ENCODE measurements around the gene LMOD1.
"Not testable (repeated sequence)": the region's sequence is repeated elsewhere in the genome, so short reads cannot be mapped to it uniquely, and the experiment has no call there.

The LMOD1 gene

DNA sequence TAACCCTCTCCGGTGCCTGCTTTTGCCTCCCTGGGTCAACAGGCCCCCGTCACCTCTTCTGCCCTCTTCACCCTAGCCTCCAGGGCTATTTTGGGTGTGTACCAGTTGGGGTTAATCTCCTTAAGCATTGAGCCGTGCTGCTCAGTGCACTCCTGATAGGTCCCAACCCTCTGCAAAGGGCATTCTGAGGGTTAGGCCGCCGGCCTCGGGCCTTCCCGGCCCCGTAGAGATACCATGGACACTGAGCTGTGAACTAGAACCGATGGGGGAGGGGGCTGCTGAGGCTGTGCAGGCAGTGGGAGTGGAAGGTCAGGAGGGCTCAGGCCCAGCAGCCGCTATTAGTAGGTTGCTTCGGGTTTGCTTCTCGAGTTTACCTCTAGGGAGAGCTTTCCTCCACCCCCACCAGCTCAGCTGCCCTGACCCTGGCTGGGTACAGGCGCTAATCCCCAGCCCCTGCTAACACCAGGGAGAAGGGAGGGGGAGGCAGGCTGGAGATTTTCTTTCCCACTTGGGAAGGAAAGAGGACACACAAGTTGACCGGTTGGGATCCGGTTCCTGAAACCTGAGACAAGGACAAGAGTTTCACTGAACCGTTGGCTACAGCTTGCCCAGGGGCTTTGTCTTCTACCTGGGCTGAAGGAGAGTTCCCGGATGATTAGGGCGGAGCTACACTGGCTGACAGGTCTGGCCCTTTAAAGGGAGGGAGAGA lies 4.8 kb downstream of the LMOD1 start:
- peaks cover 4 to 8% of the 10 kb centered on the region in 2 donors for H3K4me1 Mint-ChIP-seq (ENCODE audit: low read depth in 2 of 2)
- H3K9me3 Mint-ChIP-seq: no peaks in the 10 kb centered on the region
- ATAC-seq (replicated peaks) (no peak), DNase-seq (no peak)
- peaks cover 3% of the 10 kb centered on the region for H3K36me3 Mint-ChIP-seq (ENCODE audit: insufficient read depth)
- no peak overlapping the region for H3K27ac Mint-ChIP-seq
- no peak overlapping the region for H3K4me3 Mint-ChIP-seq
- peaks cover 48 to 64% of the 10 kb centered on the region in 2 donors for H3K27me3 Mint-ChIP-seq

DNA sequence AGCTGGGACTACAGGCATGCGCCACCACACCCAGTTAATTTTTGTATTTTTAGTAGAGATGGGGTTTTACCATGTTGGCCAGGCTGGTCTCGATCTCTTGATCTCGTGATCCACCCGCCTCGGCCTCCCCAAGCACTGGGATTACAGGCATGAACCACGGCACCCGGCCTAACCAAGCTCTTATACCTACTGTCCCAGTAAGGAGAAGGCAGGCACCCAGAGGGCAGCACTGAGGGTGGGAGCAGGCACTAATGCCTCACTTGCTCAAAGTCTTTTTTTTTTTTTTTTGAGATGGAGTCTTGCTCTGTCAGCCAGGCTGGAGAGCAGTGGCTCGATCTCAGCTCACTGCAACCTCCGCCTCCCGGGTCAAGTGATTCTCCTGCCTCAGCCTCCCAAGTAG lies 6.0 kb downstream of the LMOD1 start:
- not testable (repeated sequence) for H3K9me3 Mint-ChIP-seq; ATAC-seq (replicated peaks); H3K36me3 Mint-ChIP-seq (ENCODE audit: insufficient read depth); DNase-seq; H3K4me1 Mint-ChIP-seq (ENCODE audit: low read depth in 2 of 2); H3K27ac Mint-ChIP-seq; H3K4me3 Mint-ChIP-seq
- peaks cover 42 to 59% of the 10 kb centered on the region in 2 donors for H3K27me3 Mint-ChIP-seq

DNA sequence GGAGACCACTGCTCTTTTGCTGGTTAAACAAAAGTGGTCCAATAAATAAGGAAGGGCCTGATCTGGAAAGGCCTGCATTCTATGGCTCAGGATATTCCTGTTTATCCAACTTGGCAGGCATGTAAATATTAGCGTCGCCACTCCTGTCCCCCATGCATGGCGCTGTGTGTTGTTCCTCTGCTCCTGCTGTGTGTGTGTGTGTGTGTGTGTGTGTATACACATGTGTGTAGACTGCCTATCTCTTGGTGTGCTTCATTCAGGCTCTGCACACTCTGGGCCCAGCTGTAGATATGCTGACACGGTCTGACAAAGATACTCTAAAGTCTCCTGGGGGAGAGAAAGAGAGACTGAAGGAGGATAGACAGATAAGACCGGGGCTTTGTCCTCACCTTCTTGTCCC lies 6.8 kb downstream of the LMOD1 start:
- peaks cover 39 to 52% of the 10 kb centered on the region in 2 donors for H3K27me3 Mint-ChIP-seq
- H3K9me3 Mint-ChIP-seq: no peaks in the 10 kb centered on the region
- no peaks in the 10 kb centered on the region for H3K36me3 Mint-ChIP-seq (ENCODE audit: insufficient read depth)
- no peak overlapping the region for H3K27ac Mint-ChIP-seq
- no peak for ATAC-seq (replicated peaks)
- H3K4me3 Mint-ChIP-seq: no peak overlapping the region
- H3K4me1 Mint-ChIP-seq (ENCODE audit: low read depth in 2 of 2): no peaks in the 10 kb centered on the region
- DNase-seq: no peak

DNA sequence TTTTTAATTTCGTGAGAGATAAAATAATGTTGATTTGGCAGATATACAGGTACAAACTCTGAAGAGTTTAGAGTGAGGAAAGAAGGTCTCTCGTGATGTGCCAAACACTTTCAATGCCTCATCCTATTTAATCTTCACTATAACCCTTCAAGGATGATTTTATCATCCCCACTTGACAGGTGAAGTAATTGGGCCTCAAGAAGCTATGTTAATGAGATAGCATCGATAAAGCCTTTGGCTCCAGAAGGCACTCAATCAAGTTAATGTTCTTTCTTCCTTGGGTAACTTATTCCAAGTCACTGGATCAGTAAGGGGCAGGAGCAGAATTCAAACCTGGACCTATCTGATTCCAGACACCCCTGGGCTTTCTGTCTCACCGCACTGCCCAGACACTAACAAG lies 7.2 kb downstream of the LMOD1 start:
- H3K4me1 Mint-ChIP-seq (ENCODE audit: low read depth in 2 of 2): peaks cover 0 to 1% of the 10 kb centered on the region in 2 donors
- no peaks in the 10 kb centered on the region for H3K9me3 Mint-ChIP-seq
- H3K27me3 Mint-ChIP-seq: peaks cover 35 to 52% of the 10 kb centered on the region in 2 donors
- no peaks in the 10 kb centered on the region for H3K36me3 Mint-ChIP-seq (ENCODE audit: insufficient read depth)
- no peak overlapping the region for H3K27ac Mint-ChIP-seq
- ATAC-seq (replicated peaks) (no peak), DNase-seq (no peak)
- no peak overlapping the region for H3K4me3 Mint-ChIP-seq

DNA sequence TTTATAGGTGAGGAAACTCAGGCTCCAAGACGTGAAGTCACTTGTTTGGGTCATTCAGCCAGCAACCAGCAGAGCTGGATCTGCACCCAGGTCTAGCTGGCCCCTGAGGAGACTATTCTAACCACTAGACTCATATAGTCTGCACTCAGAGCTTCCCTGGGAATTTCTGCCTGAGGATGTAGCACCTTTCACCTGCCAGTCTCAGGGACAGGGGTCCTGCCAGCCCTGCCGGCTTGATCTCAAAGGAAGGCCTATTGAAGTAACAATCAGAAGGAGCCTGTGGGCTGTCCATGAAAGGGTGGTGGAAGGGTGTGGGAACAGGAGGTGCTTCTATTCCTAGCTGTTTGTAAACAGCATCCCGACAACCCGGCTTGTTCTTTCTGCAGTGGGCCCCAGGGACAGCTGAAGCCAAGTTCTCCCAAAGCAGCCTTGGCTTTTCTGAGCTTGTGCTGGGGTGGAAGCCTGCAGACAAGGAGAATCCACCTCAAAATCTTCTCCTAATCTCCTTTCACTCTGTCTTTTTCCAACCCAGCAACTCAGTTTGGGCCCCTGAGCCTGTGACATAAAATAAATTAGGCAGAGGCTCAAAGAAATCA lies 7.8 kb downstream of the LMOD1 start:
- H3K9me3 Mint-ChIP-seq: no peaks in the 10 kb centered on the region
- no peak overlapping the region for H3K4me3 Mint-ChIP-seq
- no peak for ATAC-seq (replicated peaks)
- no peak for DNase-seq
- peaks cover 0 to 1% of the 10 kb centered on the region in 2 donors for H3K4me1 Mint-ChIP-seq (ENCODE audit: low read depth in 2 of 2)
- H3K27me3 Mint-ChIP-seq: peaks cover 29 to 48% of the 10 kb centered on the region in 2 donors
- no peaks in the 10 kb centered on the region for H3K36me3 Mint-ChIP-seq (ENCODE audit: insufficient read depth)
- H3K27ac Mint-ChIP-seq: no peak overlapping the region

DNA sequence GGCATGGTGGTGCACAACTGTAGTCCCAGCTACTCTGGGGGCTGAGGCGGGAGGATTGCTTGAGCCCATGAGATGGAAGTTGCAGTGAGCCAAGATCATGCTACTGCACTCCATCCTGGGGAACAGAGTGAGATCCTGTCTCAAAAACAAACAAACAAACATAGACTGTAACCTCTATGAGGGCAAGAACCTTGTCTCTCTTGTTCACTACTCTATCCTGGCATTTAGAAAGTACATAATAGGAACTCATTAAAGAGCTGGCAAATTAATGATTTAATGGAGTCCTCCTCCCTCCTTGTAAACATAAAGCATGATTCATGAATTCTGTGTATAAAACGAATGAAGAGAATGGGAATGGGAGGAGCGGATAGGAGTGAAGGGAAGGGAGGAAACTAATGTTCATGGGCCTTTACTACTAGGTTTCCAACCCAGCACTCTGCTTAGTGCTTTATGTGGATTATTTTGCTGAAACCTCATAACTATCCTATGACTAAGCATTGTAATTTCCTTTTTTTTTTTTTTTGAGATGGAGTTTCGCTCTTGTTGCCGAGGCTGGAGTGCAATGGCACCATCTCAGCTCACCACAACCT lies 8.6 kb downstream of the LMOD1 start:
- peaks cover 21 to 41% of the 10 kb centered on the region in 2 donors for H3K27me3 Mint-ChIP-seq
- no peak overlapping the region for H3K27ac Mint-ChIP-seq
- no peak overlapping the region for H3K4me3 Mint-ChIP-seq
- H3K36me3 Mint-ChIP-seq (ENCODE audit: insufficient read depth): no peaks in the 10 kb centered on the region
- ATAC-seq (replicated peaks): no peak
- H3K9me3 Mint-ChIP-seq: no peaks in the 10 kb centered on the region
- peaks cover 0 to 1% of the 10 kb centered on the region in 2 donors for H3K4me1 Mint-ChIP-seq (ENCODE audit: low read depth in 2 of 2)
- no peak for DNase-seq

DNA sequence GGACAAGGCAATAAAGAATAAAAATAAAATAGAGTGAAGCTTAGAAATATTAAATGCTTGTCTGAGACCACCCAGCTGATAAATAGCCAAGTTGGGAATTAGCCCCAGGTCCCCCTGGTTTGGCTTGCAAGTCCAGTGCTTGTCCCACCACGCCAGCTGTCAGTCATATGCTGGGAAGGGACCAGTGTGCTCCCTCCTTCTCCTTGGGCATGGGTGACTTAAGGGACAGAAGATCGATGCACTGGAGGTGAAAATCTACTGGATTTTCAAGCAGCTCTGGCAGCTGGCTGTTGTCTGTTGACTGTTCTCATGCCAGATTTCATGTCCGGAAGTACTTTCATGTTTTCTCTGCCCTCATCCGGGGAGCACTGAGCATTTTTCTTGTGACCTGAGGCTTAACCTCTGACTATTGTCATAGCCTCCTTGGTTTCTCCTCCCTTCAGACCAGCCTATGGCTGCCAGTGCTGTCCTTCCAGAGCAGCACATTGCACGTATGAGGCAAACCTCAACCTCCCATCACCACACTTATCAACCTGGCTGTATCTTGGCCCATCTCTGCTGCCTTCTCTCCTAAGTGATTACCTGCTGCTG lies 12.4 kb downstream of the LMOD1 start:
- H3K27me3 Mint-ChIP-seq: peaks cover 11 to 17% of the 10 kb centered on the region in 2 donors
- H3K36me3 Mint-ChIP-seq (ENCODE audit: insufficient read depth): no peaks in the 10 kb centered on the region
- H3K4me1 Mint-ChIP-seq (ENCODE audit: low read depth in 2 of 2): peaks cover 0 to 1% of the 10 kb centered on the region in 2 donors
- no peak overlapping the region for H3K4me3 Mint-ChIP-seq
- ATAC-seq (replicated peaks) (no peak), DNase-seq (no peak)
- H3K27ac Mint-ChIP-seq: no peak overlapping the region
- no peaks in the 10 kb centered on the region for H3K9me3 Mint-ChIP-seq

DNA sequence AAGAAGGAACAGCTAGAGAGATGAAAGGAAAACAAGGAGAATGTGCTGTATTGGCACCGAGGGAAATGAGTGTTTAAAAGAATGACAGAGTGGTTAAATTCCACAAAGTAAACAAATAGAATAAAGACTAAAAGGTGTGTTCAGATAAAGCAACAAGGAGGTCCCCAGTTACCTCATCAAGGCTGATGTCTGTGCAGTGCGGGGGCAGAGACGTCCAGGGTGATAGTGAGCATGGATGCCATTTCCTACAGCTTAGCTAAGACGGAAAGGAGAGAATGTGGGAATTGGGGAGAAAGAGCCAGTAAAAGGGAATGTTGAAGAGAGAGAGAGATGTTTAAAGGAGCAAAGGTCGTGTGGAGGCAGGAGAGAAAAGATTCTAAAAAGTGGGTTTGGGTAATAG lies 15.5 kb downstream of the LMOD1 start:
- Mint-ChIP-seq H3K9me3 (no peaks in the 10 kb centered on the region), H3K27ac (no peak overlapping the region), H3K4me1 (ENCODE audit: low read depth in 2 of 2) (peaks cover 0 to 1% of the 10 kb centered on the region in 2 donors), H3K4me3 (no peak overlapping the region), H3K27me3 (peaks cover 5 to 7% of the 10 kb centered on the region in 2 donors), H3K36me3 (ENCODE audit: insufficient read depth) (no peaks in the 10 kb centered on the region)
- ATAC-seq (replicated peaks) (no peak), DNase-seq (no peak)

DNA sequence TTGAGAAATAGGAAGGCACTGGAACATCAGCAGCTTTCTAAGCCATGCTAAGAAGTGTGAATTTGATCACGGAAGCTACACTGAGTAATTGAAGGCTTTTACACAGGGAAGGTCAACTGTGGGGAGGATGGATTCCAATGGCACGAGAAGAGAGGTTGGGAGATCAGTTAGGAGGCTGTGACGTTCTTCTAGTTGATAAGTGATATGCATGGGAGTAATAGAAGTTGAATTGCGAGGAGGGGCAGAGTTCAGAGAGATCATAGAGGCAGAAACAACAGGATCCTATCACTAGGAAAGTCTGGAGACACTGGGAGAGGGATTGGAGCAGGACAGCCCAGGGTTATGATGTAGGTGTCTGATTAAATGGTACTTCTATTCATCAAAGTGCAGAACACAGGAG lies 16.2 kb downstream of the LMOD1 start:
- H3K27me3 Mint-ChIP-seq: peaks cover 5 to 6% of the 10 kb centered on the region in 2 donors
- ATAC-seq (replicated peaks): no peak
- H3K4me1 Mint-ChIP-seq (ENCODE audit: low read depth in 2 of 2): peaks cover 0 to 1% of the 10 kb centered on the region in 2 donors
- H3K36me3 Mint-ChIP-seq (ENCODE audit: insufficient read depth): no peaks in the 10 kb centered on the region
- no peak overlapping the region for H3K27ac Mint-ChIP-seq
- no peak overlapping the region for H3K4me3 Mint-ChIP-seq
- H3K9me3 Mint-ChIP-seq: no peaks in the 10 kb centered on the region
- DNase-seq: no peak

DNA sequence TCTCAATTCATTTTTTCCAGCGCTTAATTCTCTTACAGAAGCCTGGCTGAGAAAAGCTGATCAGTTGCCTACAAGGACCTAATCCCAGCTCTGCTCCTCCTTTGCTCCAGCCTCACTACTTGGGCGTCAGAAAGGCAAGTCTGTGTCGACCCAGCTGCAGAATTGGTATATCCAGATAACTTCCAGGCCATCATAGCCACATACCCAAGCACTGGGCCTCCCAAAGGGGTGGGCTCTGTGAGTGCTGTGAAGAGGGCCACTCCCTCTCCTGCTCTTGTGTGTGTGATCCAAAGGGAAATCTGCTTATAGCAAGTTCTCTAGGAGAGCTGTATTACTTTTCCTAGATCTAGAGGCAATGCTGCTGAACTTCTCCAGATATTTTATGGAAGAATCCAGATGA lies 18.1 kb downstream of the LMOD1 start:
- Mint-ChIP-seq H3K27ac (no peak overlapping the region), H3K27me3 (peaks cover 0 to 7% of the 10 kb centered on the region in 2 donors), H3K36me3 (ENCODE audit: insufficient read depth) (no peaks in the 10 kb centered on the region), H3K4me1 (ENCODE audit: low read depth in 2 of 2) (no peaks in the 10 kb centered on the region), H3K4me3 (no peak overlapping the region), H3K9me3 (no peaks in the 10 kb centered on the region)
- DNase-seq (no peak), ATAC-seq (replicated peaks) (no peak)

DNA sequence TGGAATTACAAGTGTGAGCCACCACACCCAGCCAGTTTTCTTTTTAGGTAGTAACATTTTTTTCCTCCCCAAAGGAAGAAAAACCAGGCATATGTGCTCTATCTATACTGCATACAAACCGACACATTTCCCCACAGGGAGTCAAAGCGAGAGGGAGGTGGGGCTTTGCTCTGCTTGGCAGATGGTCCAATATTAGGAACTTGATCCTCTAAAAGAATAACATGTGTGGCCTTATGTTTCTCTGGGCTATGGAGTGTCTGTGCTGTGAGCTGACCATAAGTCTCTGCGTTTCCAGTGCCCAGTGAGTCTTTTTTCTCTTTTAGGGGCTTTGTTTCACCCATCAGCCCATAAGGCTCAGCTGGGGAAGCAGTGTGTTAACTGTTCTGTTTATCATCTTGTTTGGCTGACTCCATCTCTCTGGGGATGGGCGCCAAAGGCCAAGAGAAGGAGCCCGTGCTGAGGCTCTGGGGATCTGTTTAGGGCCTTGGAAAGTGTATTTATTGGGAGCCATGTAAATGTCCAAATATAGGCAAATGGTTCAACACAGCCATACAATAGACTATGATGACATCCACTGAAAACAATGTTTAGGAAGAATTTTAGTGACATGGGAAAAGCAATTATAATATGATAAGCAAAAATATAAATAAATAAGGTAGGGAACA lies 20.2 kb downstream of the LMOD1 start:
- DNase-seq (no peak), ATAC-seq (replicated peaks) (no peak)
- H3K9me3 Mint-ChIP-seq: no peaks in the 10 kb centered on the region
- H3K36me3 Mint-ChIP-seq (ENCODE audit: insufficient read depth): no peaks in the 10 kb centered on the region
- no peak overlapping the region for H3K4me3 Mint-ChIP-seq
- H3K27me3 Mint-ChIP-seq: peaks cover 11% of the 10 kb centered on the region in 2 donors
- H3K4me1 Mint-ChIP-seq (ENCODE audit: low read depth in 2 of 2): no peaks in the 10 kb centered on the region
- no peak overlapping the region for H3K27ac Mint-ChIP-seq

DNA sequence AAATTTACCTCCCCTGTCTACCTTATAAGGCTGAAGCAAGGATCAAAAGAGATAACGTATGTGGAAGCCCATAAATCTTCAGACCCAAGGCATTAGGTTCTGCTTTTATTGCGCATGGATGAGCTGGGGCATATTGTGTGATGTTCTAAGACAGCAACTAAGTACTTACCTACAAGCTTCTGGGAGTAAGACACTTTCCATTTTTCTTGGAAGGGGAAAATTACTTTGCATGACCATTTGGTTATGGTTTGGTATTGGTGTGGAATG lies 21.1 kb downstream of the LMOD1 start:
- DNase-seq (no peak), ATAC-seq (replicated peaks) (no peak)
- Mint-ChIP-seq H3K4me3 (no peak overlapping the region), H3K27me3 (peaks cover 17 to 19% of the 10 kb centered on the region in 2 donors), H3K36me3 (ENCODE audit: insufficient read depth) (no peaks in the 10 kb centered on the region), H3K27ac (no peak overlapping the region), H3K9me3 (no peaks in the 10 kb centered on the region), H3K4me1 (ENCODE audit: low read depth in 2 of 2) (no peaks in the 10 kb centered on the region)

DNA sequence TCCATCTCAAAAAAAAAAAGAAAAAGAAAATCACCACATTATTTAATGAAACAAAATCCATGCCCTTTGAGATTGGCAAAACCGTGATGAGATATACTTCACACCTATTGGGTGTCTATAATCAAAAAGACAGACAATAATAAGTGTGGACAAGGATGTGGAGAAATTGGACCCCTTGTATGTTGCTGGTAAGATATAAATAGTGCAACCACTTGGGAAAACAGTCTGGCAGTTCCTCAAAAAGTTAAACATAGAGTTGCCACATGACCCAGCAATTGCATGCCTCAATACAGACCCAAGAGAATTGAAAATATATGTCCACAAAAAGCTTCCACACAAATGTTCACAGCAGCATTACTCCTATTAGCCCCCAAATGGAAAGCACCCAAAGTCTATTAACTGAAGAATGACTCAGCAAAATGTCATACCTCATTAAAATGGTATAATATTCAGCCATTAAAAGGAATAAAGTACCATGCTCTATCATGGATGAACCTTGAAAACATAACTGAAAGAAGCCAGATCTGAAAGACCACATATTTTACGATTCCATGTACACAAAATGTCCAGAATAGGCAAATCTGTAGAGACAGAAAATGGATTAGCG lies 24.3 kb downstream of the LMOD1 start:
- H3K27me3 Mint-ChIP-seq: peaks cover 26 to 35% of the 10 kb centered on the region in 2 donors
- H3K4me1 Mint-ChIP-seq (ENCODE audit: low read depth in 2 of 2): no peaks in the 10 kb centered on the region
- no peaks in the 10 kb centered on the region for H3K9me3 Mint-ChIP-seq
- no peak for DNase-seq
- H3K4me3 Mint-ChIP-seq: no peak overlapping the region
- H3K36me3 Mint-ChIP-seq (ENCODE audit: insufficient read depth): no peaks in the 10 kb centered on the region
- H3K27ac Mint-ChIP-seq: no peak overlapping the region
- ATAC-seq (replicated peaks): no peak
